MG63 (cell line): ENCODE data around the gene FAF1. TPM values are rescaled to one million over a fixed set of nuclear protein-coding genes. Genes with fewer than 3 reads are reported as not detected.
"Not testable (repeated sequence)": the region's sequence is repeated elsewhere in the genome, so short reads cannot be mapped to it uniquely, and the experiment has no call there.

Experiments
- DNase-seq: peaks from one replicate; pipeline ENCODE4 v3.0.0-alpha.2; 2020
- H3K27me3 ChIP-seq: fragments of 250-450 bp; sonication (Bioruptor Pico); 2 replicates; pipeline ENCODE4 v1.5.1; 2020; ENCODE audit warnings: mild to moderate bottlenecking, moderate library complexity
- H3K36me3 ChIP-seq: fragments of 250-450 bp; sonication (Bioruptor Pico); 2 replicates; pipeline ENCODE4 v1.5.1; 2020; ENCODE audit warnings: mild to moderate bottlenecking, moderate library complexity
- H3K4me3 ChIP-seq: fragments of 250-450 bp; sonication (Bioruptor Pico); 2 replicates; pipeline ENCODE4 v1.5.1; 2020; ENCODE audit warnings: mild to moderate bottlenecking, moderate library complexity
- H3K9me3 ChIP-seq: fragments of 250-450 bp; sonication (Bioruptor Pico); 2 replicates; pipeline ENCODE4 v1.5.1; 2020; ENCODE audit warnings: mild to moderate bottlenecking, moderate library complexity
- total RNA-seq: library from RNA; depleted of rRNA; stranded (reverse); fragments of >200 nt; shearing (Covaris generic); gene quantifications from 2 replicates; pipeline ENCODE4 v1.2.3, GENCODE V29; 2014; ENCODE audit warnings: low replicate concordance

The FAF1 gene
- total RNA-seq, 1 experiment from 2014 or later: 58.6 TPM

- Histone ChIP-seq H3K9me3 (peaks cover 2% of the 10 kb centered on the region), H3K4me3 (no peak overlapping the region), H3K36me3 (peaks cover 12% of the 10 kb centered on the region), H3K27me3 (no peaks in the 10 kb centered on the region)
- DNase-seq: no peak
Measured at GRCh38 chr1:50852889-50853288, 107.2 kb downstream of the FAF1 start.

DNA sequence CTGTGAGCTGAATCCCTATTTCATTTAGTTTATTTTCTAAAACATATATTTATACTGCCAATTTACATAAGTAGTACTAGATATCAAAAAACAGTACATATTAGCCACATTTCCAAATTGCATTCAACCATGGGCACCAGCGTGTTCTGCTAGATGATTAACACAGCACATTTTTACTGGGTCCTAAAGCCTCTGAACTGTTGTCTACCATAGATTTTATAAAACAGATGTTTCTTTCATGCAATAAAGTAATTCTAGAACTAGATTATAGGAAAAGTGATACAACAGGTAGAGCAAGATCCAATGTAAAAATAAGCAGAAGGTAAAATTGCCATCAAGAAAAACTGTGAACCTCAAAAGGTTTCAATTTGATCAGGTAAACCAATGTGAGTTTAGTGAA lies 108.6 kb downstream of the FAF1 start:
- no peak overlapping the region for H3K4me3 ChIP-seq
- no peak for DNase-seq
- peaks cover 12% of the 10 kb centered on the region for H3K36me3 ChIP-seq

GRCh38 chr1:50851034-50851433 lies 109.0 kb downstream of the FAF1 start:
- H3K9me3 ChIP-seq: peaks cover 6% of the 10 kb centered on the region
- H3K36me3 ChIP-seq: peaks cover 10% of the 10 kb centered on the region
- no peak overlapping the region for H3K4me3 ChIP-seq
- H3K27me3 ChIP-seq: no peaks in the 10 kb centered on the region
- no peak for DNase-seq

More for the DNA sequence above, 108.6 kb downstream of the FAF1 start:
- Histone ChIP-seq H3K9me3 (peaks cover 6% of the 10 kb centered on the region), H3K27me3 (no peaks in the 10 kb centered on the region)

- Histone ChIP-seq H3K27me3 (no peaks in the 10 kb centered on the region), H3K4me3 (no peak overlapping the region), H3K9me3 (peaks cover 8% of the 10 kb centered on the region), H3K36me3 (peaks cover 7% of the 10 kb centered on the region; the same call in 1 of the 2 replicates)
- DNase-seq: no peak
Measured at GRCh38 chr1:50847303-50847702, 112.8 kb downstream of the FAF1 start.

DNA sequence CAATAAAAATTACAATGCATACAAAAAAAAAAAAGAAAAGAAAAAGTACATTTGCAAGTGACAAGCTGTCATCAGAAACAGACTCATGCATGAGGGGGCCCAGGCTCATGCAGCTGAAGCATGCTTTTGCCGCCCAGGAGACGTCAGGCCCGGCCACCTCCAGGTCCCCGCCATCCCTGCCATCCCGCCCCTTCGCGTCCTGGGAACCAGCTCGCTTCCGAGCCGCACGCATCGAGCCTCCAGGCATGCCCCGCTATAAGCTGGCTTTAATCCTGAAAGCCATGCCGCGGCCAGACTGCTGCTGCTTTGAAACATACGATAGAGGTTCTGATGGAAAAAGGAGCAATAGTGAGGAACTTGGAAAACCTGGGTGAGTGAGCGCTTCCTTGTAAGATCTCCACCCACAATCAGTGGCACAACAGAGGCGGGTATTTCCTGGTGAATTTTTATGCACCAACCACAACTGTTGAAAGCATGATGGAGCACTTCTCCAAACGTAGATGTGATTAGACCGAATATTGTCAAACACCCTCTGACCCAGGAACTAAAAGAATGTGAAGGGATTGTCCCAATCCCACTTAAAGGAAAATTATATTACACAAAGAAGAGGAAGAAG lies 113.7 kb downstream of the FAF1 start:
- Histone ChIP-seq H3K9me3 (peaks cover 8% of the 10 kb centered on the region), H3K36me3 (peaks cover 7% of the 10 kb centered on the region; the same call in 1 of the 2 replicates), H3K27me3 (no peaks in the 10 kb centered on the region), H3K4me3 (no peak overlapping the region)
- DNase-seq: no peak

DNA sequence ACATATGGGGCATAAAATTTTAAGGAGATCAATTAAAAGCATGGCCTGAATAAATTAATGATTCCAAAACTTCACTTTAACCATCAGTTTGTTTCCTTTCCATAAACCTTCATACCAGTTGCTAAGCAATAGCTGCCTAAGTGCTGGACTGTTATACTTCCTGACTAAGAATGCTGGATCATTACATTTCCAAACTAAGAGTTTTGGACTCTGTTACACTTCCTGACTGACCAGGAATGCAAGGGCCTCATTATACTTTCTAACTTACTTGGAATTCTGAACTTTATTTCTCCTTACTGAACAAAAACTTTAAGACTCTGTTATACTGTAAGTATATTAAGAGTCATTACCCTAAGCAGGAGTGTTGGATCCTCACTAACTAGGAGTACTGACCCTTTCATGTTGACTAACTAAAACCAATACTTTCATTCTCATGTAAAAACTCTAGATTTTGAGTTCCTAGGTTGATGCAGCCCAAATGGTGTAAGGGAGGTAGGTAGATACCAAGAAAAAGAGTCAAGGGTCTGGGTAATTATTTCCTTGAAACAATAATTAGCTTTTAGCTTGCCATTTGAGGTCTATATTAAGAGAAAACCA lies 118.2 kb downstream of the FAF1 start:
- Histone ChIP-seq H3K4me3 (no peak overlapping the region), H3K9me3 (0 out of 2 replicates have a peak, but pooled peaks cover 2% of the 10 kb centered on the region), H3K36me3 (peaks cover 3% of the 10 kb centered on the region; the same call in 1 of the 2 replicates), H3K27me3 (no peaks in the 10 kb centered on the region)
- DNase-seq: no peak

GRCh38 chr1:50836117-50836516 lies 124.0 kb downstream of the FAF1 start:
- Histone ChIP-seq H3K27me3 (no peaks in the 10 kb centered on the region), H3K36me3 (no peaks in the 10 kb centered on the region; the same call in 1 of the 2 replicates), H3K9me3 (0 out of 2 replicates have a peak, but pooled peaks cover 2% of the 10 kb centered on the region), H3K4me3 (no peak overlapping the region)
- DNase-seq: no peak

DNA sequence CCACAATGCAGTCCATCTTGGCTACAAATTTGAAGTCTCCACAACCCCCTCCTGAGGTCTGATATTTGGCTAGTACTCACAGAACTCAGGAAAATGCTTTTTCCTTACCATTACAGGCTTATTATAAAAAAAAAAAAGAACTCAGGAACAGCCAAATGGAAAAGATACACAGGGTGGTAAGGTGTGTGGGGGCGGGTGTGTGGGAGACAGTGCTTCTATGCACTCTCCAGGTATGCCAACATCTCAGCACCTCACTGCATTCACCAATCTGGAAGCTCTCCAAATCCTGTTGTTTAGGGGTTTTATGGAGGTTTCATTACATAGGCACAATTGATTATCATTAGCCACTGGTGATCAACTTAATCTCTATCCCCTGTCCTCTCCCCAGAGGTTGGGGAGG lies 126.9 kb downstream of the FAF1 start:
- H3K4me3 ChIP-seq: no peak overlapping the region
- no peaks in the 10 kb centered on the region for H3K36me3 ChIP-seq
- no peak for DNase-seq
- H3K9me3 ChIP-seq: 0 out of 2 replicates have a peak, but pooled peaks cover 2% of the 10 kb centered on the region
- H3K27me3 ChIP-seq: no peaks in the 10 kb centered on the region

GRCh38 chr1:50832167-50832566 lies 127.9 kb downstream of the FAF1 start:
- H3K9me3 ChIP-seq: 0 out of 2 replicates have a peak, but pooled peaks cover 2% of the 10 kb centered on the region
- no peak for DNase-seq
- H3K4me3 ChIP-seq: no peak overlapping the region
- no peaks in the 10 kb centered on the region for H3K36me3 ChIP-seq
- no peaks in the 10 kb centered on the region for H3K27me3 ChIP-seq

GRCh38 chr1:50831300-50832061 lies 128.6 kb downstream of the FAF1 start:
- Histone ChIP-seq H3K9me3 (0 out of 2 replicates have a peak, but pooled peaks cover 2% of the 10 kb centered on the region), H3K36me3 (no peaks in the 10 kb centered on the region)
- DNase-seq: no peak

DNA sequence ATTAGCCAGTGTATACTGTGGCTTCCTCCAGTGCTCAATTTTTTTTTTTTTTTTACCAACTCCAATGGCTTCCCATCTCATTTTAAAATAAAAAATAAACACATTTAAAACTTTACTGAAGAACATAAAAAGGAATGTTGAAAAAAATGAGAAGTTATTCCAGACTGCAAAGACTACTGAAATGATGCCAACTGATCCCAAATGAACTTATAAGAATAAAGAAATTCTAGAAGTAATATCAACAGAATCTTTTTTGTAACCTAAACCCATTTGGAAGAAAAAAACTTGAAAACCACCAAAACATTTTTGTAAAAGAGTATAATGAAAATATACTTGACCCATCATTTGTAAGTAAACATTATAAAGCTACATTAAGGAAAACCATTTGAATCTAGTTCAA lies 129.4 kb downstream of the FAF1 start:
- Histone ChIP-seq H3K27me3 (no peaks in the 10 kb centered on the region), H3K9me3 (0 out of 2 replicates have a peak, but pooled peaks cover 2% of the 10 kb centered on the region), H3K36me3 (no peaks in the 10 kb centered on the region), H3K4me3 (no peak overlapping the region)
- DNase-seq: no peak

More at GRCh38 chr1:50831300-50832061, 128.6 kb downstream of the FAF1 start:
- Histone ChIP-seq H3K27me3 (no peaks in the 10 kb centered on the region), H3K4me3 (no peak overlapping the region)

GRCh38 chr1:50829014-50829958 lies 130.8 kb downstream of the FAF1 start:
- no peaks in the 10 kb centered on the region for H3K27me3 ChIP-seq
- DNase-seq: no peak
- H3K9me3 ChIP-seq: 0 out of 2 replicates have a peak, but pooled peaks cover 2% of the 10 kb centered on the region
- H3K4me3 ChIP-seq: no peak overlapping the region
- no peaks in the 10 kb centered on the region for H3K36me3 ChIP-seq

DNA sequence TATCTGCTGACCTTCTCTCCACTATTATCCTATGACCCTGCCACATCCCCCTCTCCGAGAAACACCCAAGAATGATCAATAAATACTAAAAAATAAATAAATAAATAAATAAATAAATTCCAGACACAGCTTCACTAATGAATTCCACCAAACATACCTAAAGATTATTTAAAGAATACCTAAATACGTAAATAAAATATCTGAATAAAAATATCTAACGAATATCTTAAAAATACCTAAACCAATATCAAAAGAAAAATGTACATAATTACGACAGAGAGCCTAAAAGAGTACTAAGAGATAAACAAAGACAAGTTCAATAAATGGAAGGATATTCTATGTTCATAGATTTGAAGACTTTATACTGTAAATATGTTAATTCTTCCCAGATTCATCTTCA lies 132.5 kb downstream of the FAF1 start:
- no peak overlapping the region for H3K4me3 ChIP-seq
- no peaks in the 10 kb centered on the region for H3K36me3 ChIP-seq
- H3K9me3 ChIP-seq: 0 out of 2 replicates have a peak, but pooled peaks cover 2% of the 10 kb centered on the region
- H3K27me3 ChIP-seq: no peaks in the 10 kb centered on the region
- no peak for DNase-seq

DNA sequence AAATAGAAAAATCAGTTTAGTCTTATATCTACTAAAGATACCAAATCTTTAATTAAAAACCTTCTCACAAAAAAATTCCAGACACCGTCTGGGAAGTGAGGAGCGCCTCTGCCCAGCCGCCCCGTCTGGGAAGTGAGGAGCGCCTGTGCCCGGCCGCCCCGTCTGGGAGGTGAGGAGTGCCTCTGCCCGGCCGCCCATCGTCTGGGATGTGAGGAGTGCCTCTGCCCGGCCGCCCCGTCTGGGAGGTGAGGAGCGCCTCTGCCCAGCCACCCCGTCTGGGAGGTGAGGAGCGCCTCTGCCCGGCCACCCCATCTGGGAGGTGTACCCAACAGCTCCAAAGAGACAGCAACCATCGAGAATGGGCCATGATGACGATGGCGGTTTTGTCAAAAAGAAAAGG lies 133.3 kb downstream of the FAF1 start:
- not testable (repeated sequence) for DNase-seq, H3K4me3 ChIP-seq, H3K27me3 ChIP-seq, H3K36me3 ChIP-seq, H3K9me3 ChIP-seq

- Histone ChIP-seq H3K4me3 (no peak overlapping the region), H3K9me3 (0 out of 2 replicates have a peak, but pooled peaks cover 1% of the 10 kb centered on the region), H3K27me3 (no peaks in the 10 kb centered on the region), H3K36me3 (peaks cover under 1% of the 10 kb centered on the region)
- no peak for DNase-seq
Measured at GRCh38 chr1:50822035-50822776, 137.9 kb downstream of the FAF1 start.

DNA sequence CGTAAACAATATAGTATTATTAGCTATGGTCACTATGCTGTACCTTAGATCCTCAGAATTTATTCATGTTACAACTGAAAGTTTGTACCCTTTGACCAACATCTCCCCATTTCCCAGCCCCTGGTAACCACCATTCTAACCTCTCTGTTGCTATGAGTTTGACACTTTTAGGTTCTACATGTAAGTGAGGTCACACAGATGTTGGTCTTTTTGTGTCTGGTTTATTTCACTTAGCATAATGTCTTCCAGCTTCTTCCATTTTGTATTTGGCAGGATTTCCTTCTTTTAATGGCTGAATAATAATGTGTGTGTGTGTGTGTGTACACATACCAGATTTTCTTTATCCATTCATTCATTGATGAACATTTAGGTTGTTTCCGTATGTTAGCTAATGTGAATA lies 139.5 kb downstream of the FAF1 start:
- Histone ChIP-seq H3K36me3 (peaks cover 5% of the 10 kb centered on the region), H3K9me3 (0 out of 2 replicates have a peak, but pooled peaks cover 2% of the 10 kb centered on the region), H3K4me3 (no peak overlapping the region), H3K27me3 (no peaks in the 10 kb centered on the region)
- DNase-seq: no peak
